GM12878 (cell line): ENCODE data around the gene IPO11. TPM values are rescaled to one million over a fixed set of nuclear protein-coding genes. Genes with fewer than 3 reads are reported as not detected.

Experiments
- CBX5 ChIP-seq: sonication (generic); IDR thresholded peaks from 2 replicates; pipeline ENCODE4 v1.6.1; 2016; ENCODE audit warnings: low read depth, moderate library complexity, mild to moderate bottlenecking, inconsistent platforms
- CHD2 ChIP-seq: IDR thresholded peaks from 2 replicates; pipeline ENCODE4 v1.6.1; 2011; ENCODE audit warnings: low read depth, low read length, improper control_type of control experiment, borderline replicate concordance
- GABPA ChIP-seq: IDR thresholded peaks from 2 replicates; pipeline ENCODE4 v1.6.1; 2014; ENCODE audit warnings: antibody characterized with exemption, low read depth, mild to moderate bottlenecking, inconsistent platforms
- IKZF2 ChIP-seq, 2 experiments: fragments of 450-650 bp; IDR thresholded peaks; 2 replicates each; pipeline ENCODE4 v1.6.1; 2017; ENCODE audit warnings: mild to moderate bottlenecking in 2 of 2, moderate library complexity in 2 of 2
- NR2F1 ChIP-seq: fragments of 450-650 bp; conservative IDR thresholded peaks from 2 replicates; pipeline ENCODE4 v1.6.1; 2017; ENCODE audit warnings: mild to moderate bottlenecking
- PAX8 ChIP-seq: fragments of 450-650 bp; IDR thresholded peaks from 2 replicates; pipeline ENCODE4 v1.6.1; 2017; ENCODE audit warnings: mild to moderate bottlenecking, moderate library complexity
- POLR2AphosphoS5 ChIP-seq: IDR thresholded peaks from 2 replicates; pipeline ENCODE4 v1.6.1; 2011; ENCODE audit warnings: mild to moderate bottlenecking, low read length, inconsistent platforms
- SRF ChIP-seq, 2 experiments: IDR thresholded peaks; 2 replicates each; pipeline ENCODE4 v1.6.1; 2011; ENCODE audit warnings: low read depth in 2 of 2, low read length in 2 of 2, mild to moderate bottlenecking in 1 of 2, moderate library complexity in 1 of 2
- ZNF207 ChIP-seq: fragments of 450-650 bp; IDR thresholded peaks from 2 replicates; pipeline ENCODE4 v1.6.1; 2014; ENCODE audit warnings: antibody characterized with exemption, mild to moderate bottlenecking, borderline replicate concordance
- ZSCAN29 ChIP-seq: fragments of 450-650 bp; IDR thresholded peaks from 2 replicates; pipeline ENCODE4 v1.6.1; 2017; ENCODE audit warnings: mild to moderate bottlenecking, moderate library complexity
- polyA plus RNA-seq, 11 experiments: library from polyadenylated mRNA; depleted of rRNA in 4 of 11; unstranded in 6 of 11; stranded (reverse) in 5 of 11; fragments of >200 nt; fragmentation: Nextera tagmentation in 4 of 11; fragmentation: Illumina TruSeq in 1 of 11; extraction: Ambion mirVana in 4 of 11; extraction: Trizol in 1 of 11; gene quantifications; 1 replicate in 1 of 11; 2 replicates in 10 of 11; pipeline versions ENCODE4 v1.2.1 to v1.2.3, GENCODE V29; 2011 to 2016; ENCODE audit warnings: inconsistent platforms in 2 of 11, missing spikeins in 2 of 11, low read depth in 1 of 11
- total RNA-seq, 4 experiments: library from RNA; depleted of rRNA in 3 of 4; stranded (reverse); fragments of >200 nt in 3 of 4; fragmentation: Illumina TruSeq in 1 of 4; extraction: Trizol in 1 of 4; gene quantifications; 2 replicates each; pipeline versions ENCODE4 v1.2.1 to v1.2.3, GENCODE V29; 2013 to 2021
- TF ChIP-seq, protein P1 (sequence below): fragments of 450-650 bp; IDR thresholded peaks from 2 replicates; pipeline ENCODE4 v1.6.1; 2016; ENCODE audit warnings: mild to moderate bottlenecking, moderate library complexity, borderline replicate concordance
- TF ChIP-seq, protein P2 (sequence below): IDR thresholded peaks from 2 replicates; pipeline ENCODE4 v1.6.1; 2012; ENCODE audit warnings: low read depth, low read length, improper control_type of control experiment
- TF ChIP-seq, protein P3 (sequence below): fragments of 450-650 bp; IDR thresholded peaks from 2 replicates; pipeline ENCODE4 v1.6.1; 2016; ENCODE audit warnings: mild to moderate bottlenecking
- TF ChIP-seq, protein P4 (sequence below): fragments of 450-650 bp; IDR thresholded peaks from 2 replicates; pipeline ENCODE4 v1.6.1; 2016; ENCODE audit warnings: mild to moderate bottlenecking
- TF ChIP-seq, protein P5 (sequence below): fragments of 450-650 bp; IDR thresholded peaks from 2 replicates; pipeline ENCODE4 v1.6.1; 2018; ENCODE audit warnings: mild to moderate bottlenecking, low read depth, moderate library complexity; ENCODE audit not compliant: partially characterized antibody
- TF ChIP-seq, protein P6 (sequence below), 3 experiments: IDR thresholded peaks in 2 of 3; conservative IDR thresholded peaks in 1 of 3; 2 replicates each; pipeline ENCODE4 v1.5.1; 2011; ENCODE audit warnings: low read depth in 3 of 3, low read length in 3 of 3, mild to moderate bottlenecking in 3 of 3, control low read depth in 2 of 3, moderate library complexity in 2 of 3, inconsistent platforms in 1 of 3, mixed read lengths in 1 of 3; ENCODE audit not compliant: control insufficient read depth in 2 of 3, insufficient read depth in 1 of 3; ENCODE audit errors: extremely low read depth in 1 of 3

Gene IPO11
- total and polyA plus RNA-seq, 10 of the 15 experiments (the other 5 are each of a cell fraction or from before 2014, with no cell fraction given), result 14.1 to 49.3 (median 29.8) TPM

DNA sequence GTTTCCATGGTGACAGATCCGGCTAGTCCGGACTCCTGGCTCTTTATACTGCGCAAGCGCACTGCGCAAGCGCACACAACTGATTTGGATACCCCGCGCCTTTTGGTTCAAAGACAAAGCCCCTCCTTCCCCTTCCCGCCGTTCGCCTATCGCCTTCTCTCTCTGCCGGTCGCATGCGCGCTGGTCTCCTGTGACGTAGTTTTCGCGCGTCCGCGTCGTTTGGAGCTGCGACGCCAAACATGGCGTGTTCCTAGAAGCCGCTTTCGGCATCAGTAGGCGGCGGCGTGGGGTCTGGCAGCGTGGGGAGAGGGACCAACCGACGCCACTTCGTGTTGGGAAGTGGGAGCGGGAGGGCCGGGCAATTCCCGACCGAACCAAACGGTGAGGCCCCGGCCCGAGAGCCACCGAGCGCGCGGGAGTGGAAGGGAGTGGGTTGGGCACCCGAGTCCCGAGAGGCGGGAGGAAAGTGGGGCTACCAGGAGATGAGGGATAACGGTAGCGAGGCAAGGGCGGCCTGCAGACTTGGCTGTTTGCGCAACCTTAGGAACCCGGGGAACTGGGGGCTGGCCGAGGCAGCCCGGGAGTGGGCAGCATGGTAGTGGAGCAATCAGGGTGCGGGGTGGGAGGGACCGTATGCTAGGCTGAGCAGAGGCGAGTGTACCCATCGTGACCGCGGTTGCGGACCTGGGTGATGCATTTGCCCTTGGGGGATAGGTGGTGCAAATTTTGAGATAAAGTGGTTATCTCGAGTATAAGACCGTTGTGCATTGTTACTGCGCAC, at the start of gene IPO11 (continued):
- TF ChIP-seq GABPA (no peak), PAX8 (no peak), NR2F1 (no peak), CHD2 (peak; percentile 87), ZNF207 (peak; percentile 83; the same call in 1 of the 2 replicates), IKZF2 (IDR thresholded peaks at IDR 0.05) (no peak), POLR2AphosphoS5 (peak; percentile 82), SRF (IDR thresholded peaks at IDR 0.05; ENCODE audit: low read depth in 2 of 2, low read length in 2 of 2) (peak; percentile 71 to 95), ZSCAN29 (no peak), CBX5 (no peak)
- TF ChIP-seq, protein P1, sequence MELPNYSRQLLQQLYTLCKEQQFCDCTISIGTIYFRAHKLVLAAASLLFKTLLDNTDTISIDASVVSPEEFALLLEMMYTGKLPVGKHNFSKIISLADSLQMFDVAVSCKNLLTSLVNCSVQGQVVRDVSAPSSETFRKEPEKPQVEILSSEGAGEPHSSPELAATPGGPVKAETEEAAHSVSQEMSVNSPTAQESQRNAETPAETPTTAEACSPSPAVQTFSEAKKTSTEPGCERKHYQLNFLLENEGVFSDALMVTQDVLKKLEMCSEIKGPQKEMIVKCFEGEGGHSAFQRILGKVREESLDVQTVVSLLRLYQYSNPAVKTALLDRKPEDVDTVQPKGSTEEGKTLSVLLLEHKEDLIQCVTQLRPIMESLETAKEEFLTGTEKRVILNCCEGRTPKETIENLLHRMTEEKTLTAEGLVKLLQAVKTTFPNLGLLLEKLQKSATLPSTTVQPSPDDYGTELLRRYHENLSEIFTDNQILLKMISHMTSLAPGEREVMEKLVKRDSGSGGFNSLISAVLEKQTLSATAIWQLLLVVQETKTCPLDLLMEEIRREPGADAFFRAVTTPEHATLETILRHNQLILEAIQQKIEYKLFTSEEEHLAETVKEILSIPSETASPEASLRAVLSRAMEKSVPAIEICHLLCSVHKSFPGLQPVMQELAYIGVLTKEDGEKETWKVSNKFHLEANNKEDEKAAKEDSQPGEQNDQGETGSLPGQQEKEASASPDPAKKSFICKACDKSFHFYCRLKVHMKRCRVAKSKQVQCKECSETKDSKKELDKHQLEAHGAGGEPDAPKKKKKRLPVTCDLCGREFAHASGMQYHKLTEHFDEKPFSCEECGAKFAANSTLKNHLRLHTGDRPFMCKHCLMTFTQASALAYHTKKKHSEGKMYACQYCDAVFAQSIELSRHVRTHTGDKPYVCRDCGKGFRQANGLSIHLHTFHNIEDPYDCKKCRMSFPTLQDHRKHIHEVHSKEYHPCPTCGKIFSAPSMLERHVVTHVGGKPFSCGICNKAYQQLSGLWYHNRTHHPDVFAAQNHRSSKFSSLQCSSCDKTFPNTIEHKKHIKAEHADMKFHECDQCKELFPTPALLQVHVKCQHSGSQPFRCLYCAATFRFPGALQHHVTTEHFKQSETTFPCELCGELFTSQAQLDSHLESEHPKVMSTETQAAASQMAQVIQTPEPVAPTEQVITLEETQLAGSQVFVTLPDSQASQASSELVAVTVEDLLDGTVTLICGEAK, result no peak
- TF ChIP-seq, protein P2, sequence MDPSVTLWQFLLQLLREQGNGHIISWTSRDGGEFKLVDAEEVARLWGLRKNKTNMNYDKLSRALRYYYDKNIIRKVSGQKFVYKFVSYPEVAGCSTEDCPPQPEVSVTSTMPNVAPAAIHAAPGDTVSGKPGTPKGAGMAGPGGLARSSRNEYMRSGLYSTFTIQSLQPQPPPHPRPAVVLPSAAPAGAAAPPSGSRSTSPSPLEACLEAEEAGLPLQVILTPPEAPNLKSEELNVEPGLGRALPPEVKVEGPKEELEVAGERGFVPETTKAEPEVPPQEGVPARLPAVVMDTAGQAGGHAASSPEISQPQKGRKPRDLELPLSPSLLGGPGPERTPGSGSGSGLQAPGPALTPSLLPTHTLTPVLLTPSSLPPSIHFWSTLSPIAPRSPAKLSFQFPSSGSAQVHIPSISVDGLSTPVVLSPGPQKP, result 0 out of 2 replicates have a peak, but pooled peaks have one; percentile 22
- TF ChIP-seq, protein P3, sequence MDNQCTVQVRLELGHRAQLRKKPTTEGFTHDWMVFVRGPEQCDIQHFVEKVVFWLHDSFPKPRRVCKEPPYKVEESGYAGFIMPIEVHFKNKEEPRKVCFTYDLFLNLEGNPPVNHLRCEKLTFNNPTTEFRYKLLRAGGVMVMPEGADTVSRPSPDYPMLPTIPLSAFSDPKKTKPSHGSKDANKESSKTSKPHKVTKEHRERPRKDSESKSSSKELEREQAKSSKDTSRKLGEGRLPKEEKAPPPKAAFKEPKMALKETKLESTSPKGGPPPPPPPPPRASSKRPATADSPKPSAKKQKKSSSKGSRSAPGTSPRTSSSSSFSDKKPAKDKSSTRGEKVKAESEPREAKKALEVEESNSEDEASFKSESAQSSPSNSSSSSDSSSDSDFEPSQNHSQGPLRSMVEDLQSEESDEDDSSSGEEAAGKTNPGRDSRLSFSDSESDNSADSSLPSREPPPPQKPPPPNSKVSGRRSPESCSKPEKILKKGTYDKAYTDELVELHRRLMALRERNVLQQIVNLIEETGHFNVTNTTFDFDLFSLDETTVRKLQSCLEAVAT, result no peak
- TF ChIP-seq, protein P4, sequence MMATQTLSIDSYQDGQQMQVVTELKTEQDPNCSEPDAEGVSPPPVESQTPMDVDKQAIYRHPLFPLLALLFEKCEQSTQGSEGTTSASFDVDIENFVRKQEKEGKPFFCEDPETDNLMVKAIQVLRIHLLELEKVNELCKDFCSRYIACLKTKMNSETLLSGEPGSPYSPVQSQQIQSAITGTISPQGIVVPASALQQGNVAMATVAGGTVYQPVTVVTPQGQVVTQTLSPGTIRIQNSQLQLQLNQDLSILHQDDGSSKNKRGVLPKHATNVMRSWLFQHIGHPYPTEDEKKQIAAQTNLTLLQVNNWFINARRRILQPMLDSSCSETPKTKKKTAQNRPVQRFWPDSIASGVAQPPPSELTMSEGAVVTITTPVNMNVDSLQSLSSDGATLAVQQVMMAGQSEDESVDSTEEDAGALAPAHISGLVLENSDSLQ, result 0 out of 2 replicates have a peak, but pooled peaks have one; percentile 21
- TF ChIP-seq, protein P5, sequence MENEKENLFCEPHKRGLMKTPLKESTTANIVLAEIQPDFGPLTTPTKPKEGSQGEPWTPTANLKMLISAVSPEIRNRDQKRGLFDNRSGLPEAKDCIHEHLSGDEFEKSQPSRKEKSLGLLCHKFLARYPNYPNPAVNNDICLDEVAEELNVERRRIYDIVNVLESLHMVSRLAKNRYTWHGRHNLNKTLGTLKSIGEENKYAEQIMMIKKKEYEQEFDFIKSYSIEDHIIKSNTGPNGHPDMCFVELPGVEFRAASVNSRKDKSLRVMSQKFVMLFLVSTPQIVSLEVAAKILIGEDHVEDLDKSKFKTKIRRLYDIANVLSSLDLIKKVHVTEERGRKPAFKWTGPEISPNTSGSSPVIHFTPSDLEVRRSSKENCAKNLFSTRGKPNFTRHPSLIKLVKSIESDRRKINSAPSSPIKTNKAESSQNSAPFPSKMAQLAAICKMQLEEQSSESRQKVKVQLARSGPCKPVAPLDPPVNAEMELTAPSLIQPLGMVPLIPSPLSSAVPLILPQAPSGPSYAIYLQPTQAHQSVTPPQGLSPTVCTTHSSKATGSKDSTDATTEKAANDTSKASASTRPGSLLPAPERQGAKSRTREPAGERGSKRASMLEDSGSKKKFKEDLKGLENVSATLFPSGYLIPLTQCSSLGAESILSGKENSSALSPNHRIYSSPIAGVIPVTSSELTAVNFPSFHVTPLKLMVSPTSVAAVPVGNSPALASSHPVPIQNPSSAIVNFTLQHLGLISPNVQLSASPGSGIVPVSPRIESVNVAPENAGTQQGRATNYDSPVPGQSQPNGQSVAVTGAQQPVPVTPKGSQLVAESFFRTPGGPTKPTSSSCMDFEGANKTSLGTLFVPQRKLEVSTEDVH, result peak; percentile 96
- TF ChIP-seq, protein P6, sequence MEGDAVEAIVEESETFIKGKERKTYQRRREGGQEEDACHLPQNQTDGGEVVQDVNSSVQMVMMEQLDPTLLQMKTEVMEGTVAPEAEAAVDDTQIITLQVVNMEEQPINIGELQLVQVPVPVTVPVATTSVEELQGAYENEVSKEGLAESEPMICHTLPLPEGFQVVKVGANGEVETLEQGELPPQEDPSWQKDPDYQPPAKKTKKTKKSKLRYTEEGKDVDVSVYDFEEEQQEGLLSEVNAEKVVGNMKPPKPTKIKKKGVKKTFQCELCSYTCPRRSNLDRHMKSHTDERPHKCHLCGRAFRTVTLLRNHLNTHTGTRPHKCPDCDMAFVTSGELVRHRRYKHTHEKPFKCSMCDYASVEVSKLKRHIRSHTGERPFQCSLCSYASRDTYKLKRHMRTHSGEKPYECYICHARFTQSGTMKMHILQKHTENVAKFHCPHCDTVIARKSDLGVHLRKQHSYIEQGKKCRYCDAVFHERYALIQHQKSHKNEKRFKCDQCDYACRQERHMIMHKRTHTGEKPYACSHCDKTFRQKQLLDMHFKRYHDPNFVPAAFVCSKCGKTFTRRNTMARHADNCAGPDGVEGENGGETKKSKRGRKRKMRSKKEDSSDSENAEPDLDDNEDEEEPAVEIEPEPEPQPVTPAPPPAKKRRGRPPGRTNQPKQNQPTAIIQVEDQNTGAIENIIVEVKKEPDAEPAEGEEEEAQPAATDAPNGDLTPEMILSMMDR (IDR thresholded peaks at IDR 0.05 in 2 of 3, conservative IDR thresholded peaks at IDR 0.05 in 1 of 3; ENCODE audit: control insufficient read depth in 2 of 3, extremely low read depth in 1 of 3, insufficient read depth in 1 of 3, low read depth in 3 of 3, low read length in 3 of 3), result no peak
